Glutamatergic neuron (in vitro differentiated cells): Measurements from ENCODE around the gene SLC66A2. TPM values are rescaled to one million over a fixed set of nuclear protein-coding genes. Genes with fewer than 3 reads are reported as not detected.
"Not testable (repeated sequence)": the region's sequence is repeated elsewhere in the genome, so short reads cannot be mapped to it uniquely, and the experiment has no call there.

Source experiments
- DNase-seq: peaks from one replicate; pipeline ENCODE4 v3.0.0; 2022
- H3K27ac Mint-ChIP-seq: one replicate; pipeline ENCODE4 v1.8.0; 2020; ENCODE audit warnings: mild to moderate bottlenecking, mixed read lengths, inconsistent platforms; ENCODE audit not compliant: unreplicated experiment
- H3K27me3 Mint-ChIP-seq: one replicate; pipeline ENCODE4 v1.8.0; 2020; ENCODE audit warnings: mild to moderate bottlenecking, moderate library complexity, mixed read lengths, inconsistent platforms; ENCODE audit not compliant: unreplicated experiment
- H3K36me3 Mint-ChIP-seq: one replicate; pipeline ENCODE4 v1.8.0; 2020; ENCODE audit warnings: mild to moderate bottlenecking, mixed read lengths, inconsistent platforms; ENCODE audit not compliant: unreplicated experiment
- H3K4me1 Mint-ChIP-seq: one replicate; pipeline ENCODE4 v1.8.0; 2020; ENCODE audit warnings: mild to moderate bottlenecking, low read depth, mixed read lengths, inconsistent platforms; ENCODE audit not compliant: unreplicated experiment
- H3K4me3 Mint-ChIP-seq: one replicate; pipeline ENCODE4 v1.8.0; 2020; ENCODE audit warnings: mild to moderate bottlenecking, mixed read lengths, inconsistent platforms; ENCODE audit not compliant: unreplicated experiment
- H3K9me3 Mint-ChIP-seq: one replicate; pipeline ENCODE4 v1.8.0; 2020; ENCODE audit warnings: mild to moderate bottlenecking, moderate library complexity, mixed read lengths, inconsistent platforms; ENCODE audit not compliant: unreplicated experiment
- CTCF ChIP-seq: fragments of 200-600 bp; sonication (generic); IDR thresholded peaks from one replicate; pipeline ENCODE4 v1.5.0; 2021; ENCODE audit not compliant: partially characterized antibody, unreplicated experiment
- total RNA-seq: library from RNA; stranded (reverse); fragmentation: NEBNext Ultra II Directional; extraction: Animal tissue kit (Norgen Biotek cat#: 25700); gene quantifications from one replicate; pipeline ENCODE4 v1.2.1, GENCODE V29; 2021; ENCODE audit not compliant: unreplicated experiment

Gene SLC66A2
- total RNA-seq, 1 donor from 2014 or later: 56.6 TPM

- no peak overlapping the region for H3K27ac Mint-ChIP-seq
- TF ChIP-seq CTCF: no peak
- H3K27me3 Mint-ChIP-seq: no peaks in the 10 kb centered on the region
- peaks cover 4% of the 10 kb centered on the region for H3K9me3 Mint-ChIP-seq
- no peak for DNase-seq
- H3K36me3 Mint-ChIP-seq: no peaks in the 10 kb centered on the region
- H3K4me3 Mint-ChIP-seq: no peak overlapping the region
- H3K4me1 Mint-ChIP-seq: peaks cover 2% of the 10 kb centered on the region
Measured at GRCh38 chr18:79868168-79868784, 83.2 kb downstream of the SLC66A2 start.

GRCh38 chr18:79867666-79868065 lies 83.8 kb downstream of the SLC66A2 start:
- no peaks in the 10 kb centered on the region for H3K27me3 Mint-ChIP-seq
- peaks cover under 1% of the 10 kb centered on the region for H3K36me3 Mint-ChIP-seq
- no peak for DNase-seq
- H3K4me3 Mint-ChIP-seq: no peak overlapping the region
- H3K4me1 Mint-ChIP-seq: peaks cover 2% of the 10 kb centered on the region
- no peak overlapping the region for H3K27ac Mint-ChIP-seq
- peaks cover 4% of the 10 kb centered on the region for H3K9me3 Mint-ChIP-seq
- TF ChIP-seq CTCF: no peak

- no peak overlapping the region for H3K27ac Mint-ChIP-seq
- no peak for DNase-seq
- no peak overlapping the region for H3K4me3 Mint-ChIP-seq
- H3K9me3 Mint-ChIP-seq: peaks cover 6% of the 10 kb centered on the region
- no peaks in the 10 kb centered on the region for H3K4me1 Mint-ChIP-seq
- peaks cover 7% of the 10 kb centered on the region for H3K36me3 Mint-ChIP-seq
- TF ChIP-seq CTCF: no peak
- H3K27me3 Mint-ChIP-seq: peaks cover 4% of the 10 kb centered on the region
Measured at GRCh38 chr18:79866889-79867574, 84.4 kb downstream of the SLC66A2 start.

DNA sequence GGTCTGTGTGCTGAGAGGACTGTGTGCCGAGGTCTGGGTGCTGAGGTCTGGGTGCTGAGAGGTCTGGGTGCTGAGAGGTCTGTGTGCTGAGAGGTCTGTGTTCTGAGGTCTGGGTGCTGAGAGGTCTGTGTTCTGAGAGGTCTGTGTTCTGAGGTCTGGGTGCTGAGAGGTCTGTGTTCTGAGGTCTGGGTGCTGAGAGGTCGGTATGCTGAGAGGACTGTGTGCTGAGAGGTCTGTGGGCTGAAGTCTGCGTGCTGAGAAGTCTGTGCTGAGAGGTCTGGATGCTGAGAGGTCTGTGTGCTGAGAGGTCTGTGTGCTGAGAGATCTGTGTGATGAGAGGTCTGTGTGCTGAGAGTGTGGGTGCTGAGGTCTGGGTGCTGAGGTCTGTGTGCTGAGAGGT lies 85.5 kb downstream of the SLC66A2 start:
- not testable (repeated sequence) for H3K27me3 Mint-ChIP-seq, DNase-seq, H3K4me1 Mint-ChIP-seq, H3K4me3 Mint-ChIP-seq, H3K27ac Mint-ChIP-seq, H3K9me3 Mint-ChIP-seq
- H3K36me3 Mint-ChIP-seq: peaks cover 14% of the 10 kb centered on the region

GRCh38 chr18:79864955-79865354 lies 86.5 kb downstream of the SLC66A2 start:
- H3K27ac Mint-ChIP-seq, H3K4me1 Mint-ChIP-seq, DNase-seq, H3K27me3 Mint-ChIP-seq, H3K4me3 Mint-ChIP-seq, H3K9me3 Mint-ChIP-seq: not testable (repeated sequence)
- H3K36me3 Mint-ChIP-seq: peaks cover 14% of the 10 kb centered on the region

DNA sequence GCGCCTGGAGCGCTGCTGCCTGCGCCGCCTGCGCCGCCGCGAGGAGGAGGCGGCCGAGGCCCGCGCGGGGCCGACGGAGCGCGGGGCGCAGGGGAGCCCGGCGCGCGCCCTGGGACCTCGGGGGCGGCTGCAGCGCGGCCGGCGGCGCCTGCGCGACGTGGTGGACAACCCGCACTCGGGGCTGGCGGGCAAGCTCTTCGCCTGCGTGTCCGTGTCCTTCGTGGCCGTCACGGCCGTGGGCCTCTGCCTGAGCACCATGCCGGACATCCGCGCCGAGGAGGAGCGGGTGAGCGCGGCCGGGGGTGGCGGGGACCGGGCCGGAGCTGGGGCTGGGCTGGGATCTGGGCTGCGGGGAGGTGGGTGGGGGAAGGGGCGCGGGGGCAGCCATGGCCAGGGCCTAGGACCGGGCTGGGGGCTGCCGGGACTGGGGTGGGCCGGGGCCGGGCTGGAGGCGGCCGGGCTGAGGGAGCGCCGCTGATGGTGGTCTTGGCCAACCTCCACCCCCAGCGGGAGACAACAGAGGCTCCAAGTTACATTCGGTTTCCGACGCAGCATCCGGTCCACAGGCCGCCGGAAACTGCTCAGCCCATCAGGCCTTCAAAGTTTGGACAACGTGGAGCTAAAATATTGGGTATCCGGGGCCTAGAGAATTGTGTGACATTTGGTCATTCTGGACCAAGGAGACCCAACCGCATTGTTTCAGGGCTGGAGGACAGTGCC lies 87.3 kb downstream of the SLC66A2 start:
- H3K9me3 Mint-ChIP-seq: peaks cover 7% of the 10 kb centered on the region
- DNase-seq: no peak
- no peak overlapping the region for H3K27ac Mint-ChIP-seq
- peaks cover 4% of the 10 kb centered on the region for H3K27me3 Mint-ChIP-seq
- peaks cover 14% of the 10 kb centered on the region for H3K36me3 Mint-ChIP-seq
- no peak for TF ChIP-seq CTCF
- H3K4me1 Mint-ChIP-seq: no peaks in the 10 kb centered on the region
- H3K4me3 Mint-ChIP-seq: no peak overlapping the region
